HG02759 (cell line): ENCODE measurements around the gene CENPL.

ENCODE experiments used
- ATAC-seq: cut with Tn5 transposase; IDR thresholded peaks from one replicate; pipeline ENCODE4 v1.9.1; 2021; ENCODE audit warnings: mild to moderate bottlenecking, moderate library complexity; ENCODE audit not compliant: unreplicated experiment

Gene CENPL

GRCh38 chr1:173758980-173759379 lies 65.7 kb downstream of the CENPL start:
- no peak for ATAC-seq

- ATAC-seq: no peak
Measured at GRCh38 chr1:173758110-173758509, 66.6 kb downstream of the CENPL start.

GRCh38 chr1:173757666-173758065 lies 67.0 kb downstream of the CENPL start:
- no peak for ATAC-seq

GRCh38 chr1:173753830-173754229 lies 70.9 kb downstream of the CENPL start:
- no peak for ATAC-seq
